Dermis microvascular lymphatic vessel endothelial cell (primary cell): ENCODE data around the gene CELF5. TPM values are rescaled to one million over a fixed set of nuclear protein-coding genes. Genes with fewer than 3 reads are reported as not detected.
A peak's percentile ranks its signal among the peaks of the same experiment; 100 is the strongest.

Experiments used
- DNase-seq, 2 donors: peaks; one replicate each; pipeline versions ENCODE4 v3.0.0 to v3.0.0-alpha.2; 2010; ENCODE audit warnings: low read depth in 2 of 2
- total RNA-seq: library from RNA; depleted of rRNA; stranded (reverse); fragments of >200 nt; gene quantifications from 2 replicates; pipeline ENCODE4 v1.2.1, GENCODE V29; 2014

CELF5 gene
- total RNA-seq, 1 donor from 2014 or later = not detected

DNA sequence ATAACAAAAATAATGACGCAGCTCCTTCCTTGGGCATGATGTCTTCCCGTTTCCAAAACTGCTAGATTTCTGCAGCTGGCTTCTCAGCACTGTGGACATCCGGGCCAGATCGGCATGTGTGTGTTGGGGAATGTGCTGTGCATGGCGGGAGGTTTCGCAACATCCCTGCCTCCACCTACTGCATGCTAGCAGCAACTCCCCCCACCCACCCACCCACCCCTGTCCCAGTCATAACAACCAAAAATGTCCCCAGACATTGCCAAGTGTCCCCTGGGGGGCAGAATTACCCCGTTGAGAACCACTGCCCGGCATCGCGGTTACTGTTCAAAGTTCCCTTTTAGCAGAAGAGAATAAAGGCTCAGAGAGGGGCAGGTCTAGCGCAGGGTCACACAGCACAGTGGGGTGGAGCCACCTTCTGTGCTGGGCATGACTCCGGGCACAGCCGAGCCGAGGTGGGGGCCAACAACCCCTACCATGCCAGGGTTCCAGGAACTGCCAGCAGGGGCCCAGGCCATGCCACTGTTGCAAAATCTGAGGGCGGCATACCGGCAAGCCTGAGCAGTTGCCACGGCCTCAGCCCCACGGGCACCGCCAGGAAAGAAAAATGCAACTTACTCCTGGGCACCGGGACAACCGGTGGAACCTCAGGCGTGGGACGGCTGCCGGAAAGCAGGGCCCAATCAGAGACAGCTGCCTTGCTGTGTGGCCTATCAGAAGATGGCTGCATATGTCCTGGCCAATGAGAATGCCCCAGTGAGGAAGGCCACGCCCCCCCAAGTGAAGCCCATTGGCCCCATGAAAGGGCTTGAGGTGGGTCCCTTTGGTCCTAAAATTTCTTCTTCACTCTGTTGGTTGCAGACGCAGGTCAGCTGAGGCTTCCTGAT is 119.4 kb downstream of the CELF5 start:
- DNase-seq = peak; percentile 62 to 72

DNA sequence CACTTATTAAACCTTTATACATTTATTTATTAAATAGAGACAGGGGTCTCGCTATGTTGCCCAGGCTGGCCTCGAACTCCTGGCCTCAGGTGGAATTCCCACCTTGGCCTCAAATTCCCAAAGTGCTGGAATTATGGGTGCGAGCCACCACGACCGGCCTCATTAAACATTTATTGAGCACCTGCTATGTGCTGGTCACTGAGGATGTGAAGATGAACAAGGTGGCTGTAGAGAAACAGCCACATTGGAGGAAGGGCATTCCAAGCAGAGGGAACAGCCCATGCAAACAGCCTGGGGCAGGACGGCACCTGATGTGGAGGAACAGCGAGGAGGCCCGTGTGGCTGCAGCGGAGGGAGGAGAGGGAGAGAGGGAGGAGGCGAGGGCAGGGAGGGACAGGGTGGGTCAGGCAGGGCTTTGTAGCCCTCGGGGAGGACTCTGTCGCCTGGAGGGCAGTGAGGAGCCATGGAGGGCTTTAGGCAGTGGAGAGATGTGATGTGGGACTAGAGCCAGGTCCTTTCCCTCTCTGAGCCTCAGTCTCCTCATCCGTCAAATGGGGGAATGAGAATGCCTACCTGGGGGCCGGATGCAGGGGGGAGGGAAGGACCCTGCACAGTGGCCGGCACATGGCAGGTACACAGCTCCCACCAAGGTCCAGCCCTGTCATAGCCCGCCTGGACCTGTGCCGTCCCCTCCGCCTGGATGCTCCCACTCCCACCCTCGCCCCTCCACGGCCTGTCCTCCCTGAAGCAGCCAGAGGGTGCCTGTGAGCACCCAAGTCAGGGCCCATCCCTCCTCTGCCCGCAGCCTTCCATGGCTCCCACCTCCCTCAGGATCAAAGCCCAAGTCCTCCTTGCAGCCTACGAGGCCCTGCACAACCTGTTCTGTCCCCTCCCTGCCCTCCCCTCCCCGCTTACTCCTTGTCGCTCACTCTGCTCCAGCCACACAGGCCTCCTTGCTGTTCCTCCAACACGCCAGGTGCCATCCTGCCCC is 120.4 kb downstream of the CELF5 start:
- DNase-seq = no peak

DNA sequence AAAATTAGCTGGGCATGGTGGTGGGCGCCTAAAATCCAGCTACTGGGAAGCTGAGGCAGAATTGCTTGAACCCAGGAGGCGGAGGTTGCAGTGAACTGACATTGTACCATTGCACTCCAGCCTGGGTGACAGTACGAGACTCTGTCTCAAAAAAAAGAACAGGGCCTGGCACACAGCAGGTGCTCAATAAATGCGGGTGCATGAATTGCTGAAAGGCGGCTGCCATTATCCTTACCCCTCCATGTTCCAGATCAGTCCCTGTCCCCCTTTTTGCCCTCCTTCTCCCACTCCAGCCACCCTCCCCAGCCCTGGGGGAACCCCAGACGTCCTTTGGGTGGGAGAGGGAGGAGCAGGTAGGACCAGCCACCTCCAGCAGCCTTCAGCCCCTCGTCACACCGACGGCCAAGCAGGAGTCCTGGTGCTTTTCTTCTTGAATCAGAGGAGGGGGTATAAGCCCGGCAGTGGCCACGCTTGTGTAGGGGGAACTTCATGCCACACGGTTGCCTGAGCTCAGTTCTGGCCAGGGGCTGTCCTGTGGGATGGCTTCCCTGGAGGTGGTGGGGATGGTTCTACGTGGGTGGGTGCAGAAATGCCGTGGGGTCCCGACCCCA is 121.5 kb downstream of the CELF5 start:
- no peak for DNase-seq

Other genes with a start within 250 kb of the CELF5 start
- 0.90 and 2.8 TPM in 2 replicates for gene TLE6, start 247.1 kb upstream of the CELF5 start, total RNA-seq
- 2.7 and 24.9 TPM in 2 replicates for gene TLE2, start 195.4 kb upstream of the CELF5 start, total RNA-seq
- gene TLE5, start 162.2 kb upstream of the CELF5 start, total RNA-seq = 88.1 and 130 TPM in 2 replicates
- 50.3 and 71.7 TPM in 2 replicates for gene GNA11, start 130.3 kb upstream of the CELF5 start, total RNA-seq
- 0.13 and 0.63 TPM in 2 replicates for gene GNA15, start 88.6 kb upstream of the CELF5 start, total RNA-seq
- 0.51 and 0.63 TPM in 2 replicates for gene S1PR4, start 45.9 kb upstream of the CELF5 start, total RNA-seq
- 33.2 and 45.0 TPM in 2 replicates for gene NCLN, start 38.7 kb upstream of the CELF5 start, total RNA-seq
- gene NFIC, start 141.9 kb downstream of the CELF5 start, total RNA-seq = 11.9 and 18.2 TPM in 2 replicates